GM10248 (cell line): Measurements from ENCODE around the gene PEAK3.

Experiments
- CTCF ChIA-PET: fragments of 300-600 bp; sonication (Branson Sonifier 250); formaldehyde crosslinking; extraction: SDS; loops from one replicate; lab custom pipeline; 2021; ENCODE audit warnings: antibody characterized with exemption; lab: Yijun Ruan, JAX
- POLR2A ChIA-PET: fragments of 350-650 bp; sonication (Branson Sonifier 250); formaldehyde crosslinking; extraction: SDS; loops from one replicate; lab custom pipeline; 2020; ENCODE audit warnings: antibody characterized with exemption; lab: Yijun Ruan, JAX
- DNase-seq: peaks from one replicate; pipeline ENCODE4 v3.0.0; 2012; ENCODE audit errors: extremely low spot score
- CTCF ChIP-seq: IDR thresholded peaks from 2 replicates; pipeline ENCODE4 v1.5.1; 2012; ENCODE audit warnings: mild to moderate bottlenecking, low read depth; ENCODE audit errors: extremely low read depth, missing control alignments, control extremely low read depth

Gene PEAK3

GRCh38 chr19:2237051-2237868, 44.7 kb downstream of the PEAK3 start:
- CTCF ChIA-PET, result interaction anchor here (1.0 to 5.3 kb wide), 6 partner anchors 17 to 153 kb away, joined by 3 to 37 read pairs (median 6); no protein-coding TSS in a partner anchor
- no peak for DNase-seq
- POLR2A ChIA-PET, result interaction anchor here (0.7 kb wide), 1 partner anchor 109 kb away, joined by 3 read pairs; no protein-coding TSS in a partner anchor
- no peak for TF ChIP-seq CTCF

- CTCF ChIA-PET, result interaction anchor here (0.7 to 5.3 kb wide), 19 partner anchors 10 to 114 kb away, joined by 3 to 37 read pairs (median 5); partner anchors contain the start of gene JSRP1
These were observed 45.5 kb downstream of the PEAK3 start, which contains the start of the genes PLEKHJ1 and SF3A2 for GRCh38 chr19:2236314-2237050. TSS of gene PLEKHJ1 (minus strand) at chr19:2236329. CDS start at chr19:2236248, 81 bp downstream. TSS of gene SF3A2 (plus strand) at chr19:2236824. CDS start at chr19:2243419, 6,595 bp downstream.

GRCh38 chr19:2236064-2236313, 46.0 kb downstream of the PEAK3 start:
- no peak for DNase-seq
- POLR2A ChIA-PET, result interaction anchor here (0.6 kb wide), 1 partner anchor 20 kb away, joined by 3 read pairs; no protein-coding TSS in a partner anchor
- TF ChIP-seq CTCF, result no peak
- CTCF ChIA-PET, result interaction anchor here (0.6 to 2.0 kb wide), 20 partner anchors 10 to 113 kb away, joined by 3 to 14 read pairs (median 4); partner anchors contain the start of gene JSRP1

More at GRCh38 chr19:2236314-2237050, 45.5 kb downstream of the PEAK3 start, which contains the start of the genes PLEKHJ1 and SF3A2:
- POLR2A ChIA-PET, result interaction anchor here (0.7 kb wide), 1 partner anchor 110 kb away, joined by 3 read pairs; no protein-coding TSS in a partner anchor
- peak; percentile 99 for DNase-seq
- TF ChIP-seq CTCF, result peak; percentile 99

DNA sequence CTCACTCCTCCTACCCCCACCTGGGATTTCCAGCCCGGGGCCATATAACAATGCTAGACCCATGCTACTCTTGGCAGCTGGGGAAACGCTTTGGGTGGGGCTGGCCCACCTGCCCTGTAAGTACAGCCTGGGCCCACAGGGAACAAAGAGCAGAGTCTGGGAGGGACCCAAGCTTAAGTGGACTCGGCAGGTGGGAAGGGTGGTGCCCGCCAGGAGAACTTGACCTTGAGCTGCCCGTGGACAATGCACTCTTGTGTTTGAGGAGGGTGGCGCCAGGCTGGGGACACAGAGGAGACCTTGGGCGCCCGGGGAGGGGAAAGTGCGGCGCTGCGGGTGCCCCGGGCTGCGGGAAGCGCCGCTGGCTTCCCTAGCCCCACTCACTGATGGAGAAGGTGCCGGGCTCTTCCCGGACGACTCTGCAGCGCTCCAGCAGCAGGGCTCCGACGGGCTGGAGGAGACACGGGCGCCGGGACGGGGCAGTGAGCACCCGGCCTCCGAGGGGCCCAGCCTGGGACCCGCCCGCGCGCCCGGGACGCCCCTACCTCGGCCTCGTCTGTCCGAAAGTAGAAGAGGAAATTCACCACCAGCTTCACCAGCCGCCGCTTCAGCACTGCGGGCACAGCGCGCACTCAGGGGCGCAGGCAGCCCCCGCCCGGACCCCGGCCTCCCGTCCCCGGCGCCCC, 46.5 kb downstream of the PEAK3 start:
- CTCF ChIA-PET, result interaction anchor here (0.6 to 2.0 kb wide), 20 partner anchors 9 to 113 kb away, joined by 3 to 14 read pairs (median 4); partner anchors contain the start of gene JSRP1
- no peak for DNase-seq
- POLR2A ChIA-PET, result interaction anchor here (0.6 kb wide), 1 partner anchor 19 kb away, joined by 3 read pairs; no protein-coding TSS in a partner anchor
- no peak for TF ChIP-seq CTCF

DNA sequence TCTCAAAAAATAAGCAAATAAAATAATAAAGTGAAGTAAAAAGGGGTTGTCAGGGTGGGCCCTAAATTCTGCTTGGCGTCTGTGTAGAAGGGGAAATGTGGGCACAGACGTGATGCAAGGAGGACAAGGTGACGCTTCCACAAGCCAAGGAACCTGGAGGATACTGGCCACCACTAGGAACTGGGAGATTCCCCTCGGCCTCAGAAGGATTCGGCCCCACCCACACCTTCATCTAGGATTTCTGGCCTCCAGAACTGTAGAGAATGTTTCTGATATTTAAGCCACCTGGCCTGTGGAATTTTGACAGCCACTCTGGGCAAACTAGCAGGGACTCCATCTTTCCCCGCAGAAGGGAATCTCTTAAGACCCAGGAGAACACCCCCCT, 47.0 kb downstream of the PEAK3 start:
- CTCF ChIA-PET, result interaction anchor here (1.2 to 2.0 kb wide), 9 partner anchors 9 to 81 kb away, joined by 3 to 14 read pairs (median 6); no protein-coding TSS in a partner anchor
- DNase-seq, result no peak
- no peak for TF ChIP-seq CTCF
- POLR2A ChIA-PET, result interaction anchor here (0.5 kb wide), 1 partner anchor 363 kb away, joined by 3 read pairs; no protein-coding TSS in a partner anchor
